GM12878 (cell line): ENCODE results near the gene PDE6B. TPM values are rescaled to one million over a fixed set of nuclear protein-coding genes. Genes with fewer than 3 reads are reported as not detected.

Source experiments
- ATAC-seq: fragments of 200-7000 bp; cut with Tn5 transposase; 3 replicates; pipeline ENCODE4 v1.9.1; 2020; ENCODE audit warnings: mild to moderate bottlenecking, moderate library complexity
- BruUV-seq: library from RNA; stranded (reverse); fragments of 400-500 nt; replicated peaks from 2 replicates; lab custom pipeline; 2021; lab: Mats Ljungman, UMichigan
- CTCF ChIA-PET: fragments of 300-600 bp; sonication (Branson Sonifier 250); formaldehyde crosslinking; extraction: SDS; loops from one replicate; lab custom pipeline; 2021; ENCODE audit warnings: inconsistent platforms; lab: Yijun Ruan, JAX
- POLR2A ChIA-PET: fragments of 350-600 bp; formaldehyde crosslinking; extraction: SDS; loops from one replicate; lab custom pipeline; 2021; ENCODE audit warnings: inconsistent platforms; lab: Charles Lee
- RAD21 ChIA-PET: fragments of 300-600 bp; sonication (Branson Sonifier 250); formaldehyde crosslinking; loops from one replicate; lab custom pipeline; 2023; ENCODE audit warnings: antibody characterized with exemption; ENCODE audit not compliant: unreplicated experiment; lab: Charles Lee
- SMC1A ChIA-PET: fragments of 300-600 bp; sonication (Branson Sonifier 250); formaldehyde crosslinking; loops from one replicate; lab custom pipeline; 2023; ENCODE audit not compliant: unreplicated experiment, uncharacterized antibody; lab: Charles Lee
- DNase-seq: peaks from one replicate; pipeline ENCODE4 v3.0.0-alpha.2; 2011; ENCODE audit warnings: low read depth, low spot score
- FAIRE-seq: peaks from 3 replicates; lab custom pipeline; 2011; peaks lifted over from hg19 to GRCh38; lab: Jason Lieb, UNC
- H2AFZ ChIP-seq: 2 replicates; pipeline ENCODE4 v1.6.0; 2011; ENCODE audit warnings: low read depth, low read length, control low read depth; ENCODE audit not compliant: control insufficient read depth
- H3K27ac ChIP-seq: 2 replicates; pipeline ENCODE4 v1.5.1; 2011; ENCODE audit warnings: control low read depth; ENCODE audit not compliant: control insufficient read depth, insufficient read depth
- H3K27me3 ChIP-seq, 2 experiments: replicated peaks in 1 of 2; 2 replicates each; pipeline versions ENCODE4 v1.6.0 to v1.6.1; 2011; ENCODE audit warnings: low read length in 1 of 2; ENCODE audit not compliant: control insufficient read depth in 2 of 2, insufficient read depth in 2 of 2
- H3K36me3 ChIP-seq, 2 experiments: 2 replicates each; pipeline ENCODE4 v1.5.1; 2011; ENCODE audit warnings: low read length in 1 of 2; ENCODE audit not compliant: control insufficient read depth in 2 of 2, insufficient read depth in 2 of 2
- H3K4me1 ChIP-seq: 2 replicates; pipeline ENCODE4 v1.6.1; 2011; ENCODE audit warnings: mild to moderate bottlenecking, low read length, moderate library complexity, mixed read lengths; ENCODE audit not compliant: control insufficient read depth, insufficient read depth
- H3K4me2 ChIP-seq: 2 replicates; pipeline ENCODE4 v1.6.0; 2011; ENCODE audit warnings: control low read depth; ENCODE audit not compliant: control insufficient read depth, insufficient read depth
- H3K4me3 ChIP-seq: fragments of 200-600 bp; sonication (generic); 2 replicates; pipeline ENCODE4 v1.5.1; 2016
- H3K79me2 ChIP-seq: 2 replicates; pipeline ENCODE4 v1.6.0; 2011; ENCODE audit warnings: low read length; ENCODE audit not compliant: control insufficient read depth, insufficient read depth
- H3K9ac ChIP-seq: 2 replicates; pipeline ENCODE4 v1.8.0; 2011; ENCODE audit warnings: low read length, control low read depth, mixed read lengths; ENCODE audit not compliant: control insufficient read depth, insufficient read depth
- H3K9me3 ChIP-seq: replicated peaks from 3 replicates; pipeline ENCODE4 v1.5.1; 2011; ENCODE audit warnings: mild to moderate bottlenecking, low read length; ENCODE audit not compliant: control insufficient read depth, insufficient read depth
- H4K20me1 ChIP-seq: 2 replicates; pipeline ENCODE4 v1.6.0; 2011; ENCODE audit not compliant: control insufficient read depth, insufficient read depth
- BACH1 ChIP-seq: fragments of 450-650 bp; IDR thresholded peaks from 2 replicates; pipeline ENCODE4 v1.6.1; 2017; ENCODE audit warnings: mild to moderate bottlenecking, borderline replicate concordance
- BCL11A ChIP-seq: IDR thresholded peaks from 2 replicates; pipeline ENCODE4 v1.6.1; 2011; ENCODE audit warnings: low read depth, low read length
- CEBPB ChIP-seq, 2 experiments: fragments of 150-350 bp in 1 of 2; IDR thresholded peaks; 2 replicates each; pipeline ENCODE4 v1.6.1; 2012 to 2014; ENCODE audit warnings: low read depth in 2 of 2, low read length in 2 of 2, borderline replicate concordance in 1 of 2, inconsistent platforms in 1 of 2
- FOS ChIP-seq: IDR thresholded peaks from 3 replicates; pipeline ENCODE4 v1.6.1; 2011; ENCODE audit warnings: borderline replicate concordance; ENCODE audit not compliant: insufficient read length; ENCODE audit errors: extremely low read depth
- HDGF ChIP-seq: fragments of 450-650 bp; IDR thresholded peaks from 2 replicates; pipeline ENCODE4 v1.6.1; 2016; ENCODE audit warnings: antibody characterized with exemption
- MTA2 ChIP-seq: fragments of 450-650 bp; IDR thresholded peaks from 2 replicates; pipeline ENCODE4 v1.6.1; 2016; ENCODE audit warnings: low read depth, mild to moderate bottlenecking, moderate library complexity
- MYB ChIP-seq: fragments of 150-350 bp; IDR thresholded peaks from 2 replicates; pipeline ENCODE4 v1.6.1; 2014; ENCODE audit warnings: mild to moderate bottlenecking, low read depth, low read length, borderline replicate concordance
- NBN ChIP-seq: fragments of 450-650 bp; IDR thresholded peaks from 2 replicates; pipeline ENCODE4 v1.6.1; 2016
- PKNOX1 ChIP-seq: fragments of 450-650 bp; IDR thresholded peaks from 2 replicates; pipeline ENCODE4 v1.6.1; 2016; ENCODE audit warnings: mild to moderate bottlenecking
- PML ChIP-seq: IDR thresholded peaks from 2 replicates; pipeline ENCODE4 v1.6.1; 2012; ENCODE audit warnings: low read length, inconsistent platforms
- RELB ChIP-seq: fragments of 450-650 bp; IDR thresholded peaks from 2 replicates; pipeline ENCODE4 v1.6.1; 2017; ENCODE audit warnings: low read depth, mild to moderate bottlenecking, moderate library complexity
- SMARCA5 ChIP-seq: fragments of 450-650 bp; IDR thresholded peaks from 2 replicates; pipeline ENCODE4 v1.6.1; 2017; ENCODE audit warnings: mild to moderate bottlenecking
- SREBF2 ChIP-seq: IDR thresholded peaks from 2 replicates; pipeline ENCODE4 v1.6.1; 2012; ENCODE audit warnings: mild to moderate bottlenecking, low read length
- ZBTB11 ChIP-seq: fragments of 450-650 bp; formaldehyde crosslinking; IDR thresholded peaks from 2 replicates; pipeline ENCODE4 v1.5.0; 2022; ENCODE audit warnings: mild to moderate bottlenecking, missing genetic modification characterization
- ZSCAN29 ChIP-seq: fragments of 450-650 bp; IDR thresholded peaks from 2 replicates; pipeline ENCODE4 v1.6.1; 2017; ENCODE audit warnings: mild to moderate bottlenecking, moderate library complexity
- WGBS: methylation state at CpG from one replicate; pipeline ENCODE4 v1.1.6; 2016; ENCODE audit warnings: low lambda C conversion rate; ENCODE audit not compliant: insufficient replicate concordance, insufficient coverage; ENCODE audit errors: missing lambda C conversion rate; 5-methylcytosine and 5-hydroxymethylcytosine counted together
- in situ Hi-C: fragments of 300-500 bp; cut with MboI; formaldehyde crosslinking; loops from 9 replicates; pipeline ENCODE4 v1.14.3; 2018; ENCODE audit warnings: mixed read lengths
- intact Hi-C: fragments of 100-400 bp; cut with micrococcal nuclease; formaldehyde crosslinking; loops from one replicate; pipeline ENCODE4 v1.14.2; 2022; ENCODE audit not compliant: unreplicated experiment
- polyA plus RNA-seq, 11 experiments: library from polyadenylated mRNA; depleted of rRNA in 4 of 11; unstranded in 6 of 11; stranded (reverse) in 5 of 11; fragments of >200 nt; fragmentation: Nextera tagmentation in 4 of 11; fragmentation: Illumina TruSeq in 1 of 11; extraction: Ambion mirVana in 4 of 11; extraction: Trizol in 1 of 11; gene quantifications; 1 replicate in 1 of 11; 2 replicates in 10 of 11; pipeline versions ENCODE4 v1.2.1 to v1.2.3, GENCODE V29; 2011 to 2016; ENCODE audit warnings: inconsistent platforms in 2 of 11, missing spikeins in 2 of 11, low read depth in 1 of 11
- total RNA-seq, 4 experiments: library from RNA; depleted of rRNA in 3 of 4; stranded (reverse); fragments of >200 nt in 3 of 4; fragmentation: Illumina TruSeq in 1 of 4; extraction: Trizol in 1 of 4; gene quantifications; 2 replicates each; pipeline versions ENCODE4 v1.2.1 to v1.2.3, GENCODE V29; 2013 to 2021

The PDE6B gene
- total and polyA plus RNA-seq, 10 of the 15 experiments (the other 5 are each of a cell fraction or from before 2014, with no cell fraction given), result 2.6 to 6.4 (median 3.8) TPM

GRCh38 chr4:655464-656151, 30.2 kb downstream of the PDE6B start:
- POLR2A ChIA-PET, result no interaction called here
- in situ Hi-C loops, result no loop called here

More at GRCh38 chr4:655464-656151, 30.2 kb downstream of the PDE6B start:
- Histone ChIP-seq H3K4me1 (no peaks in the 10 kb centered on the region), H3K4me3 (no peak overlapping the region), H3K4me2 (no peak overlapping the region), H3K36me3 (no peaks in the 10 kb centered on the region), H2AFZ (no peak overlapping the region), H3K9me3 (no peaks in the 10 kb centered on the region; the same call in 2 of the 3 replicates), H3K27me3 (no peaks in the 10 kb centered on the region), H3K27ac (no peak overlapping the region), H3K79me2 (no peaks in the 10 kb centered on the region), H4K20me1 (no peaks in the 10 kb centered on the region), H3K9ac (no peak overlapping the region)
- no TSS peak for BruUV-seq
- WGBS, result 50% methylated on average over 22 of the region's 26 CpGs
- TF ChIP-seq MTA2 (no peak), BCL11A (no peak), BACH1 (no peak), NBN (no peak), RELB (no peak), ZBTB11 (CRISPR knock-in tag) (no peak), HDGF (no peak), MYB (no peak), SREBF2 (no peak), SMARCA5 (no peak), PML (no peak), ZSCAN29 (no peak), FOS (no peak), PKNOX1 (no peak), CEBPB (IDR thresholded peaks at IDR 0.05; ENCODE audit: borderline replicate concordance in 1 of 2, low read depth in 2 of 2, low read length in 2 of 2) (no peak)
- ChIA-PET CTCF (no interaction called here), RAD21 (no interaction called here), SMC1A (no interaction called here)
- DNase-seq, result no peak
- intact Hi-C loops, result no loop called here
- no peak for FAIRE-seq
- ATAC-seq, result no peak
